B cell (primary cell): Measurements from ENCODE around the gene CERS1. TPM values are rescaled to one million over a fixed set of nuclear protein-coding genes. Genes with fewer than 3 reads are reported as not detected.

Experiments
- ATAC-seq: fragments of 200-7000 bp; cut with Tn5 transposase; one replicate; pipeline ENCODE4 v1.10.0; 2021; ENCODE audit warnings: low read depth, mild to moderate bottlenecking, moderate number of reproducible peaks, moderate library complexity
- CTCF ChIA-PET: fragments of 350-600 bp; sonication (Branson Sonifier 250); formaldehyde crosslinking; loops from one replicate; lab custom pipeline; 2021; ENCODE audit warnings: antibody characterized with exemption, inconsistent platforms; lab: Charles Lee
- POLR2A ChIA-PET: fragments of 350-600 bp; sonication (Branson Sonifier 250); formaldehyde crosslinking; loops from one replicate; lab custom pipeline; 2021; ENCODE audit warnings: antibody characterized with exemption; lab: Charles Lee
- DNase-seq: peaks from one replicate; pipeline ENCODE4 v3.0.0; 2013
- H2AFZ ChIP-seq: 2 replicates; pipeline ENCODE4 v1.6.1; 2012; ENCODE audit warnings: mild to moderate bottlenecking, low read depth, low read length; ENCODE audit not compliant: insufficient read depth, poor library complexity, severe bottlenecking
- H3K27ac ChIP-seq, 2 donors: 1 replicate in 1 of 2; 2 replicates in 1 of 2; pipeline ENCODE4 v1.5.1; 2012 to 2013; ENCODE audit warnings: low read length in 2 of 2, mild to moderate bottlenecking in 2 of 2, moderate library complexity in 1 of 2
- H3K27me3 ChIP-seq, 4 experiments: fragments of 200-600 bp in 1 of 4; sonication (generic) in 1 of 4; replicated peaks in 1 of 4; 1 replicate in 2 of 4; 2 replicates in 2 of 4; pipeline versions ENCODE4 v1.6.1 to v1.7.0; 2013 to 2016; ENCODE audit warnings: low read length in 3 of 4, mild to moderate bottlenecking in 2 of 4, mixed read lengths in 1 of 4, moderate library complexity in 1 of 4; ENCODE audit not compliant: insufficient read depth in 4 of 4, control insufficient read depth in 3 of 4; ENCODE audit errors: control extremely low read depth in 1 of 4
- H3K36me3 ChIP-seq, 2 experiments: replicated peaks in 1 of 2; 1 replicate in 1 of 2; 2 replicates in 1 of 2; pipeline versions ENCODE4 v1.6.1 to v1.7.1; 2013; ENCODE audit warnings: low read length in 1 of 2; ENCODE audit not compliant: insufficient read depth in 2 of 2, control insufficient read depth in 1 of 2; ENCODE audit errors: control extremely low read depth in 1 of 2, extremely low read depth in 1 of 2
- H3K4me1 ChIP-seq, 2 donors: fragments of 200-600 bp in 1 of 2; sonication (generic) in 1 of 2; 1 replicate in 1 of 2; 2 replicates in 1 of 2; pipeline versions ENCODE4 v1.5.1 to v1.6.1; 2013 to 2017; ENCODE audit warnings: low read length in 2 of 2; ENCODE audit not compliant: control insufficient read depth in 2 of 2, insufficient read depth in 2 of 2
- H3K4me2 ChIP-seq: replicated peaks from 2 replicates; pipeline ENCODE3; 2012; ENCODE audit warnings: mild to moderate bottlenecking, low read depth, low read length; ENCODE audit not compliant: poor library complexity, severe bottlenecking
- H3K4me3 ChIP-seq, 5 experiments: fragments of 200-600 bp in 1 of 5; sonication (generic) in 1 of 5; 1 replicate in 3 of 5; 2 replicates in 2 of 5; pipeline versions ENCODE4 v1.5.1 to v1.7.0; 2011 to 2016; ENCODE audit warnings: low read length in 4 of 5, mild to moderate bottlenecking in 4 of 5, low read depth in 2 of 5, control low read depth in 1 of 5, moderate library complexity in 1 of 5; ENCODE audit not compliant: insufficient read depth in 1 of 5; ENCODE audit errors: control extremely low read depth in 1 of 5, extremely low read depth in 1 of 5
- H3K79me2 ChIP-seq: fragments of 200-600 bp; sonication (generic); one replicate; pipeline ENCODE4 v1.6.0; 2016; ENCODE audit warnings: low read length; ENCODE audit not compliant: control insufficient read depth, insufficient read depth
- H3K9ac ChIP-seq: fragments of 200-600 bp; sonication (generic); 2 replicates; pipeline ENCODE4 v1.6.1; 2017; ENCODE audit warnings: mild to moderate bottlenecking, low read length, moderate library complexity
- H3K9me3 ChIP-seq, 3 donors: one replicate each; pipeline versions ENCODE4 v1.6.1 to v1.7.1; 2013; ENCODE audit warnings: low read length in 2 of 3; ENCODE audit not compliant: control insufficient read depth in 2 of 3, insufficient read depth in 1 of 3; ENCODE audit errors: control extremely low read depth in 1 of 3
- H4K20me1 ChIP-seq: 2 replicates; pipeline ENCODE4 v1.6.0; 2012; ENCODE audit warnings: mild to moderate bottlenecking, low read length; ENCODE audit not compliant: insufficient read depth, control insufficient read depth, poor library complexity, severe bottlenecking
- H3K27ac Mint-ChIP-seq: one replicate; pipeline ENCODE4 v1.8.0; 2021; ENCODE audit warnings: mixed read lengths
- H3K27me3 Mint-ChIP-seq: one replicate; pipeline ENCODE4 v1.8.0; 2021; ENCODE audit warnings: mixed read lengths
- H3K4me1 Mint-ChIP-seq: one replicate; pipeline ENCODE4 v1.8.0; 2021; ENCODE audit warnings: mixed read lengths
- H3K4me3 Mint-ChIP-seq: one replicate; pipeline ENCODE4 v1.8.0; 2021; ENCODE audit warnings: mixed read lengths
- H3K9me3 Mint-ChIP-seq: one replicate; pipeline ENCODE4 v1.8.0; 2022; ENCODE audit warnings: mixed read lengths; ENCODE audit not compliant: insufficient read depth
- EZH2 ChIP-seq: IDR thresholded peaks from 2 replicates; pipeline ENCODE4 v1.6.1; 2012; ENCODE audit warnings: borderline replicate concordance, low read depth, mild to moderate bottlenecking, moderate library complexity, low read length; ENCODE audit not compliant: insufficient read depth, poor library complexity, severe bottlenecking
- WGBS: methylation state at CpG from one replicate; pipeline ENCODE4 v1.1.5; 2013; ENCODE audit warnings: missing lambda C conversion rate; ENCODE audit not compliant: insufficient coverage; 5-methylcytosine and 5-hydroxymethylcytosine counted together
- intact Hi-C: fragments of 100-400 bp; cut with micrococcal nuclease; formaldehyde crosslinking; loops from one replicate; pipeline ENCODE4 v1.10.0; 2022
- polyA plus RNA-seq: library from polyadenylated mRNA; depleted of rRNA; stranded (reverse); fragments of >200 nt; gene quantifications from 2 replicates; pipeline ENCODE4 v1.2.3, GENCODE V29; 2012
- total RNA-seq, 2 donors: library from RNA; stranded (reverse); fragments of 120-200 nt in 1 of 2; gene quantifications; 1 replicate in 1 of 2; 2 replicates in 1 of 2; pipeline versions ENCODE4 v1.2.3 to v1.2.4, GENCODE V29; 2013 to 2022
- TF ChIP-seq, protein P1 (sequence below): fragments of 200-600 bp; IDR thresholded peaks from one replicate; pipeline ENCODE4 v1.8.0; 2022; ENCODE audit warnings: antibody characterized with exemption, mild to moderate bottlenecking

CERS1 gene
- total and polyA plus RNA-seq, 2 donors (not counting 1 experiment from before 2014, with no cell fraction given), result not detected

DNA sequence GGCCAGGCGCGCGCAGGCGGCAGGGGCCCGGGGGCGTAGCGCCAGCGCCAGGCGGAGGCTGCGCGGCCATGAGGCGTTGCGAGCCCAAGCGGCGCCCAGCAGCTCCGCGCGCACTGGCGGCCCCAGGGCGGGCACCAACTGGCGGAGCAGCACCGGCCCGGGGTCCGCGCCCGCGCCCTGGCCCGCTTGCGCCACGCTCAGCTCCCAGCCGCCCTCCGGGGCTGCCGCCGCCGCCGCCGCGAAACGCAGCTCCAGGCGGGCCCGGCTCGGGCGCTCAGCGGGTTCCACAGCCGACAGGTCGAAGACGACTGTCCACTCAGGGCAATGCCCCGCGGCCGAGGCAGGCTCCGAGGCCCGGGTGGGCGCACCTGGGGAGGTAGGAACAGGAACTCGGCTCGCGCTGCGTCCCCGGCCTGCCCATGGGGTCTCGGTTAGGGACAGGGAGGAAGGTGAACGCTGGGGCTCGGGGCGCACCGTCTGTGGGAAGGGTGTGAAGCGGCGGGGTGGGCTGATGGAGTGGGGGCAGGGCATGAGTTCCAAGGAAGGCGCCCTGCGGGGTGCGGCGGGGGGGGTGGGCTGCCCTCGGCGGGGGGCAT is 26.8 kb downstream of the CERS1 start:
- peaks cover 11 to 12% of the 10 kb centered on the region in 2 donors for H3K4me1 ChIP-seq
- no peak overlapping the region for H3K4me3 Mint-ChIP-seq
- intact Hi-C loops, result no loop called here
- H3K79me2 ChIP-seq, result peaks cover 3% of the 10 kb centered on the region
- H2AFZ ChIP-seq, result no peak overlapping the region
- ATAC-seq, result no peak
- peaks cover 0 to 3% (median 0%) of the 10 kb centered on the region in 3 donors for H3K9me3 ChIP-seq
- no peak for TF ChIP-seq EZH2
- TF ChIP-seq, protein P1, sequence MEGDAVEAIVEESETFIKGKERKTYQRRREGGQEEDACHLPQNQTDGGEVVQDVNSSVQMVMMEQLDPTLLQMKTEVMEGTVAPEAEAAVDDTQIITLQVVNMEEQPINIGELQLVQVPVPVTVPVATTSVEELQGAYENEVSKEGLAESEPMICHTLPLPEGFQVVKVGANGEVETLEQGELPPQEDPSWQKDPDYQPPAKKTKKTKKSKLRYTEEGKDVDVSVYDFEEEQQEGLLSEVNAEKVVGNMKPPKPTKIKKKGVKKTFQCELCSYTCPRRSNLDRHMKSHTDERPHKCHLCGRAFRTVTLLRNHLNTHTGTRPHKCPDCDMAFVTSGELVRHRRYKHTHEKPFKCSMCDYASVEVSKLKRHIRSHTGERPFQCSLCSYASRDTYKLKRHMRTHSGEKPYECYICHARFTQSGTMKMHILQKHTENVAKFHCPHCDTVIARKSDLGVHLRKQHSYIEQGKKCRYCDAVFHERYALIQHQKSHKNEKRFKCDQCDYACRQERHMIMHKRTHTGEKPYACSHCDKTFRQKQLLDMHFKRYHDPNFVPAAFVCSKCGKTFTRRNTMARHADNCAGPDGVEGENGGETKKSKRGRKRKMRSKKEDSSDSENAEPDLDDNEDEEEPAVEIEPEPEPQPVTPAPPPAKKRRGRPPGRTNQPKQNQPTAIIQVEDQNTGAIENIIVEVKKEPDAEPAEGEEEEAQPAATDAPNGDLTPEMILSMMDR, result no peak
- H3K9me3 Mint-ChIP-seq, result no peaks in the 10 kb centered on the region
- H4K20me1 ChIP-seq, result peaks cover 40% of the 10 kb centered on the region
- no peak overlapping the region for H3K4me3 ChIP-seq
- H3K36me3 ChIP-seq, result peaks cover 0 to 32% of the 10 kb centered on the region in 2 experiments
- H3K27me3 Mint-ChIP-seq, result peaks cover 19% of the 10 kb centered on the region
- POLR2A ChIA-PET, result no interaction called here
- H3K9ac ChIP-seq, result no peak overlapping the region
- H3K27ac Mint-ChIP-seq, result no peak overlapping the region
- H3K4me2 ChIP-seq, result no peak overlapping the region
- H3K27me3 ChIP-seq, result peaks cover 0 to 28% (median 6%) of the 10 kb centered on the region in 4 experiments
- CTCF ChIA-PET, result no interaction called here
- peaks cover 14% of the 10 kb centered on the region for H3K4me1 Mint-ChIP-seq
- no peak for DNase-seq
- no peak overlapping the region for H3K27ac ChIP-seq
- WGBS, result 40% methylated on average over 65 of the region's 71 CpGs

DNA sequence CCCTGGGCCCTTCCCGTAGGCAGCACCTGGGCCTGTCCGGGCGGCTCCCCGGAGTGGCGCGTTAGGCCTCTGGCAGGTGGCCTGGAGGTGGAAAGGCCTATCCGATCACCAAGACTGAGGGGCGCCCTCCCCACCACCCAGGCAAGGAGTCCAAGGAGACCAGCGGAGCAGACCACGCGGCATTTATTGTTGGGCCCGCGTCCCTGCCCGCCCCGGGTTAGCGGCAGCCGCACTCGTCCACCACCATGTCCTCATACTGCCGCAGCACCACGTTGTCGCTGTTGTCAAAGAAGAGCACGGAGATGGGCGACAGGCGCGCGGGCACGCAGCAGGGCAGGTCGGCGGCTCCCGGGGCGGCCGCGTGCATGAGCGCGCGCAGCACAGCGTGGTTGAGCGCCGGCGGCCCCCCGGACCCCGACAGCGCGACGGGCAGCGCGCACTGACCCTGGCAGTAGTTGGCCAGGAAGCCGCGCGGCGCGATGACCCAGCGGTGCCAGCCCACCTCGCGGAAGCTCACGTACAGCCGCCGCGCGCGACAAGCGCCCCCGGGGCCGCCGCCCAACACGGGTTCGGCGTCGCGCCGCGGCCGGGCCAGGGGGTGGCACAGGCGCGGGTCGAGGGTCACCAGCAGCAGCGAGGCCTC is 27.5 kb downstream of the CERS1 start:
- H4K20me1 ChIP-seq, result peaks cover 40% of the 10 kb centered on the region
- 80% methylated on average over 76 of the region's 77 CpGs for whole genome bisulfite sequencing
- no peak overlapping the region for H3K4me2 ChIP-seq
- peaks cover 11 to 12% of the 10 kb centered on the region in 2 donors for H3K4me1 ChIP-seq
- H2AFZ ChIP-seq, result no peak overlapping the region
- peaks cover 0 to 38% of the 10 kb centered on the region in 2 experiments for H3K36me3 ChIP-seq
- no peak overlapping the region for H3K27ac Mint-ChIP-seq
- H3K4me3 ChIP-seq, result no peak overlapping the region
- ChIA-PET POLR2A (no interaction called here), CTCF (no interaction called here)
- H3K79me2 ChIP-seq, result peaks cover 3% of the 10 kb centered on the region
- intact Hi-C loops, result no loop called here
- H3K4me3 Mint-ChIP-seq, result no peak overlapping the region
- DNase-seq (no peak), ATAC-seq (no peak)
- H3K9me3 ChIP-seq, result peaks cover 0 to 3% (median 0%) of the 10 kb centered on the region in 3 donors
- peaks cover 19% of the 10 kb centered on the region for H3K27me3 Mint-ChIP-seq
- peaks cover 0 to 28% (median 6%) of the 10 kb centered on the region in 4 experiments for H3K27me3 ChIP-seq
- H3K27ac ChIP-seq, result no peak overlapping the region
- H3K4me1 Mint-ChIP-seq, result peaks cover 14% of the 10 kb centered on the region
- no peak overlapping the region for H3K9ac ChIP-seq
- H3K9me3 Mint-ChIP-seq, result no peaks in the 10 kb centered on the region
- TF ChIP-seq EZH2, result no peak
- TF ChIP-seq, protein P1, result no peak
